Measurements from ENCODE around the gene SLC11A1. TPM values are rescaled to one million over a fixed set of nuclear protein-coding genes. Genes with fewer than 3 reads are reported as not detected.

Gene SLC11A1
- 0.13 TPM in 1 of 2 replicates, not detected in the other for total RNA-seq

DNA sequence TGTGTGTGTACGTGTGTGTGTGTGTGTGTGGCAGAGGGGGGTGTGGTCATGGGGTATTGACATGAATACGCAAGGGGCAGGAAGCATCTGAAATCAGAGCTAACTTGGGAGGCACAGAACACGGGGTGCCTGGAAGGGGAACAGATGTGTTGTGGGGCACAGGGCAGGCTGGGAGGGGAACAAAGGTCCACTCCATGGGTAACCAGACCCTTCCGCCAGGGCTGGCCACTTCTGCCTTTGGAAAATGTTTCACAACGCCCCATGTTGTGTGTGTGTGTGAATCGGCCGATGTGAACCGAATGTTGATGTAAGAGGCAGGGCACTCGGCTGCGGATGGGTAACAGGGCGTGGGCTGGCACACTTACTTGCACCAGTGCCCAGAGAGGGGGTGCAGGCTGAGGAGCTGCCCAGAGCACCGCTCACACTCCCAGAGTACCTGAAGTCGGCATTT is at the start of gene SLC11A1:
TSS of gene SLC11A1 (plus strand) at position 358 of the 451 bp plus-strand sequence. CDS start 96 bp downstream, outside the sequence.

DNA sequence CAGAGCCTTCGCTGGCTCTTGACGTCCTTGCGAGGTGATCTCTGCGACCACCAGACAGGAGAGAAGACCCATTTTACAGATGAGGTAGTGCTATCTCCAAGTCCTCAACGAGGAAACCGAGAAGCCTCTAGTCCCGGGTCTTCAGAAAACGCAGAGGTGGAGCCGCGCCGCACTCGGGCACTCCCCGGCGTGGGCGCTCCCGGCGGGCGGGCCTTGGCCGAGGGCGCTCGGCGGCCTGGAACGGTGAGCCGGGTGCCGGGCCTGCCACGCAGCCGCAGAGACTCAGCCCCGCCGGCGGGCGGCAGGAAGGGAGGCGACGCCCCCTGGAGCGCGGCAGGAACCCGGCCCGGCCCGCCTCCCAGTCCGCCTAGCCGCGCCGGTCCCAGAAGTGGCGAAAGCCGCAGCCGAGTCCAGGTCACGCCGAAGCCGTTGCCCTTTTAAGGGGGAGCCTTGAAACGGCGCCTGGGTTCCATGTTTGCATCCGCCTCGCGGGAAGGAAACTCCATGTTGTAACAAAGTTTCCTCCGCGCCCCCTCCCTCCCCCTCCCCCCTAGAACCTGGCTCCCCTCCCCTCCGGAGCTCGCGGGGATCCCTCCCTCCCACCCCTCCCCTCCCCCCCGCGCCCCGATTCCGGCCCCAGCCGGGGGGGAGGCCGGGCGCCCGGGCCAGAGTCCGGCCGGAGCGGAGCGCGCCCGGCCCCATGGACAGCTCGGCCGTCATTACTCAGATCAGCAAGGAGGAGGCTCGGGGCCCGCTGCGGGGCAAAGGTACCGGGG is 17.5 kb downstream of the SLC11A1 start, which contains the start of gene CTDSP1:
TSS of gene CTDSP1 (plus strand) at position 478 of the 776 bp plus-strand sequence. CDS start at position 701, 223 bp downstream.

DNA sequence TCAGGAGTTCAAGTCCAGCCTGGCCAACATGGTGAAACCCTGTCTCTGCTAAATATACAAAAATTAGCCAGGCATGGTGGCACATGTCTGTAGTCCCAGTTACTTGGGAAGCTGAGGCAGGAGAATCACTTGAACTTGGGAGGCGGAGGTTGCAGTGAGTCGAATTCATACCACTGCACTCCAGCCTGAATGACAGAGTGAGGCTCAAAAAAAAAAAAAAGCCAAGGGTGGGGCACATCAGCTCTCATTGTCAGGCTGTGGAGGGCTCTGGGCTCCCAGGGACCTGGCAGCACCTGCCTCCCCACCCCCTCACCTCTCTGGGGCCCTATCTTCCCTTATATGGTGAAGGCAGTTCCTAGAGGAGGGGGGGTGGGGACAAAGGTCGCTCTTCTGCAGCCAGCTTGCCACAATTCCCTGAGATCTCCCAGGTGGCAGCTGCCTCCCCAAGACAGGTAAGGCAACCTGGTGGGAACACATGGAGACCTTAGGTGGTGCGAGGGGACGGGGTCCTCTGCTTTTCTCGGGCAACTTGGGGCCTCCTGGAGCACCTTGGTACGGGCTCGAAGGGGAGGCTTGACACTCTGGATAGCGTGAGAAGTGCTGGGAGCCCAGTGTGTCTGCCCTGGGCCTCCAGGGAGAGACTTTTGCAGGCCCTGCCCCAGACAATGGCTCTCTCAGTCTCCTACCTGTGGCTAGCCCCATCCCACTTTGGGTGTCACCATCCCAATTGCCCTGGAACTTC is 36.8 kb downstream of the SLC11A1 start, which contains the start of gene VIL1:
TSS of gene VIL1 (plus strand) at position 407 of the 742 bp plus-strand sequence. CDS start 4,656 bp downstream, outside the sequence.

Other genes starting within 250 kb of the SLC11A1 start
- gene CXCR1, start 215.3 kb upstream of the SLC11A1 start, total RNA-seq, result not detected in 2 replicates
- 134 and 508 TPM in 2 replicates for gene ARPC2, start 165.1 kb upstream of the SLC11A1 start, total RNA-seq
- 0.26 and 0.88 TPM in 2 replicates for gene GPBAR1, start 121.3 kb upstream of the SLC11A1 start, total RNA-seq
- gene AAMP, start 112.1 kb upstream of the SLC11A1 start, total RNA-seq, result 76.4 and 116 TPM in 2 replicates
- 47.8 and 51.8 TPM in 2 replicates for gene PNKD, start 111.8 kb upstream of the SLC11A1 start, total RNA-seq
- gene TMBIM1, start 89.8 kb upstream of the SLC11A1 start, total RNA-seq, result 102 and 130 TPM in 2 replicates
- gene CATIP, start 25.4 kb upstream of the SLC11A1 start, total RNA-seq, result not detected in 2 replicates
- gene CTDSP1, start 17.6 kb downstream of the SLC11A1 start, total RNA-seq, result 56.8 and 77.9 TPM in 2 replicates
- gene VIL1, start 36.9 kb downstream of the SLC11A1 start, total RNA-seq, result not detected in 2 replicates
- gene USP37, start 186.1 kb downstream of the SLC11A1 start, total RNA-seq, result 5.5 and 6.6 TPM in 2 replicates
- gene CNOT9, start 186.6 kb downstream of the SLC11A1 start, total RNA-seq, result 39.6 and 68.0 TPM in 2 replicates
- 0.13 and 9.3 TPM in 2 replicates for gene PLCD4, start 225.6 kb downstream of the SLC11A1 start, total RNA-seq

Measured in epithelial cell of alveolus of lung (primary cell).